Measurements from ENCODE around the gene OSM. TPM values are rescaled to one million over a fixed set of nuclear protein-coding genes. Genes with fewer than 3 reads are reported as not detected.

The OSM gene
- total RNA-seq, 2 donors from 2014 or later: not detected

GRCh38 chr22:30297991-30298701 is 31.5 kb upstream of the OSM start:
- 68 to 73% methylated on average over 3 to 9 of the region's 9 CpGs for WGBS, 2 donors
- ATAC-seq (no peak), DNase-seq (peak in 2 of 4 donors; percentile 41 to 60)
- no peak for TF ChIP-seq POLR2A (IDR thresholded peaks at IDR 0.05)
- peak in 1 of 7 experiments; percentile 16 for TF ChIP-seq CTCF (IDR thresholded peaks at IDR 0.05)
- intact Hi-C loops (cut with DNase I): no loop called here
- Histone ChIP-seq H3K4me1 (peaks cover 27% of the 10 kb centered on the region), H3K27ac (peak overlapping the region in 3 of 4 donors; percentile 6 to 34 (median 28)), H3K27me3 (no peaks in the 10 kb centered on the region), H3K9me3 (no peaks in the 10 kb centered on the region), H3K36me3 (replicated peaks in 1 of 2; ENCODE audit: insufficient read depth in 1 of 2, low read depth in 2 of 2) (peaks cover 0 to 6% of the 10 kb centered on the region in 2 donors), H3K4me3 (no peak overlapping the region)

GRCh38 chr22:30297276-30297990 is 30.8 kb upstream of the OSM start:
- no peak for DNase-seq
- H3K27me3 ChIP-seq: no peaks in the 10 kb centered on the region
- intact Hi-C loops (cut with DNase I): no loop called here
- 91 to 95% methylated on average over 11 of the region's 11 CpGs for WGBS, 2 donors
- TF ChIP-seq CTCF (IDR thresholded peaks at IDR 0.05) (no peak), POLR2A (IDR thresholded peaks at IDR 0.05) (no peak)
- H3K9me3 ChIP-seq: no peaks in the 10 kb centered on the region
- H3K36me3 ChIP-seq (replicated peaks in 1 of 2; ENCODE audit: insufficient read depth in 1 of 2, low read depth in 2 of 2): peaks cover 0 to 7% of the 10 kb centered on the region in 2 donors
- H3K4me1 ChIP-seq: peaks cover 20% of the 10 kb centered on the region
- H3K4me3 ChIP-seq: no peak overlapping the region
- H3K27ac ChIP-seq: no peak overlapping the region
- no peak for ATAC-seq

- Histone ChIP-seq H3K36me3 (replicated peaks in 1 of 2; ENCODE audit: insufficient read depth in 1 of 2, low read depth in 2 of 2) (peaks cover 0 to 7% of the 10 kb centered on the region in 2 donors), H3K27me3 (no peaks in the 10 kb centered on the region), H3K4me3 (no peak overlapping the region), H3K27ac (no peak overlapping the region), H3K9me3 (no peaks in the 10 kb centered on the region), H3K4me1 (peaks cover 17% of the 10 kb centered on the region)
- 88 to 100% methylated on average over 3 of the region's 3 CpGs for WGBS, 2 donors
- ATAC-seq (no peak), DNase-seq (no peak)
- intact Hi-C loops (cut with DNase I): no loop called here
- no peak for TF ChIP-seq POLR2A (IDR thresholded peaks at IDR 0.05)
- TF ChIP-seq CTCF (IDR thresholded peaks at IDR 0.05): no peak
These were observed 30.2 kb upstream of the OSM start for GRCh38 chr22:30296833-30297232.

- DNase-seq (no peak), ATAC-seq (no peak)
- Histone ChIP-seq H3K27ac (no peak overlapping the region), H3K36me3 (replicated peaks in 1 of 2; ENCODE audit: insufficient read depth in 1 of 2, low read depth in 2 of 2) (peaks cover 0 to 7% of the 10 kb centered on the region in 2 donors), H3K4me1 (peaks cover 17% of the 10 kb centered on the region), H3K9me3 (no peaks in the 10 kb centered on the region), H3K4me3 (no peak overlapping the region), H3K27me3 (no peaks in the 10 kb centered on the region)
- WGBS, 2 donors: 95 to 96% methylated on average over 4 of the region's 4 CpGs
- intact Hi-C loops (cut with DNase I): no loop called here
- no peak for TF ChIP-seq CTCF (IDR thresholded peaks at IDR 0.05)
- TF ChIP-seq POLR2A (IDR thresholded peaks at IDR 0.05): no peak
These were observed 29.7 kb upstream of the OSM start for GRCh38 chr22:30296324-30296723.

Measured in body of pancreas (tissue), 4 donors.